Stomach smooth muscle (tissue), 2 donors: ENCODE data around the gene SLC38A8.

Experiments used
- H3K27ac ChIP-seq: one replicate; pipeline ENCODE4 v1.7.0; 2013; ENCODE audit warnings: mild to moderate bottlenecking, low read length, inconsistent platforms
- H3K27me3 ChIP-seq, 2 donors: one replicate each; pipeline ENCODE4 v1.7.0; 2013; ENCODE audit warnings: low read length in 2 of 2; ENCODE audit not compliant: insufficient read depth in 2 of 2, control insufficient read depth in 1 of 2
- H3K36me3 ChIP-seq, 2 donors: one replicate each; pipeline ENCODE4 v1.7.0; 2013; ENCODE audit warnings: low read length in 2 of 2; ENCODE audit not compliant: control insufficient read depth in 2 of 2, insufficient read depth in 2 of 2
- H3K4me1 ChIP-seq: one replicate; pipeline ENCODE4 v1.7.0; 2013; ENCODE audit warnings: low read length; ENCODE audit not compliant: control insufficient read depth, insufficient read depth
- H3K4me3 ChIP-seq, 2 donors: one replicate each; pipeline ENCODE4 v1.7.0; 2013; ENCODE audit warnings: low read length in 2 of 2
- H3K9ac ChIP-seq, 2 donors: one replicate each; pipeline ENCODE4 v1.7.0; 2013; ENCODE audit warnings: low read length in 2 of 2, mild to moderate bottlenecking in 1 of 2
- H3K9me3 ChIP-seq, 2 donors: one replicate each; pipeline ENCODE4 v1.7.0; 2013; ENCODE audit warnings: low read length in 2 of 2; ENCODE audit not compliant: control insufficient read depth in 2 of 2
- donor health status: healthy.
- donor health status: Pancreatic carcinoma.

Gene SLC38A8

DNA sequence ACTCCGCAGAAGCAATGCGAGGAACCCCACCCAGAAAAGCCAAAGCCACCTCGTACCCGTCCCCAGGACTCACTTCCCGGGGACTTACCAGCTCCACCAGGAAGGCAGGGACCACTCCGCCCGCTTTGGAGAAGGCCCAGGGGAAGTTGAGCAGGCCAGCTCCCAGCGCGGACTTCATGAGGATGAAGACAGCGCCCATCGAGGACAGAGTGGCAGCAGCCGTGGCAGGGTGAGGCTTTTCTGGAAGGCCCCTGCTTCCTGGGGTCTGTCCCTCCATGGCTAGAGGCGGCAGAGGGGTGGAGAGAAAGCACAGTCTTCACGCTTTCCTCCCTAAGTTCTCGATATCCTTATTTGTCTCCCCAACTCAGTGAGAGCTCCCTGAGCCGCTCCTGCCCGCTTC, 714 bp downstream of the SLC38A8 start:
- H3K27ac ChIP-seq: no peak overlapping the region
- no peak overlapping the region for H3K4me3 ChIP-seq
- no peaks in the 10 kb centered on the region for H3K36me3 ChIP-seq
- H3K27me3 ChIP-seq: peaks cover 0 to 10% of the 10 kb centered on the region in 2 donors
- no peaks in the 10 kb centered on the region for H3K4me1 ChIP-seq
- H3K9ac ChIP-seq: no peak overlapping the region
- H3K9me3 ChIP-seq: no peaks in the 10 kb centered on the region

DNA sequence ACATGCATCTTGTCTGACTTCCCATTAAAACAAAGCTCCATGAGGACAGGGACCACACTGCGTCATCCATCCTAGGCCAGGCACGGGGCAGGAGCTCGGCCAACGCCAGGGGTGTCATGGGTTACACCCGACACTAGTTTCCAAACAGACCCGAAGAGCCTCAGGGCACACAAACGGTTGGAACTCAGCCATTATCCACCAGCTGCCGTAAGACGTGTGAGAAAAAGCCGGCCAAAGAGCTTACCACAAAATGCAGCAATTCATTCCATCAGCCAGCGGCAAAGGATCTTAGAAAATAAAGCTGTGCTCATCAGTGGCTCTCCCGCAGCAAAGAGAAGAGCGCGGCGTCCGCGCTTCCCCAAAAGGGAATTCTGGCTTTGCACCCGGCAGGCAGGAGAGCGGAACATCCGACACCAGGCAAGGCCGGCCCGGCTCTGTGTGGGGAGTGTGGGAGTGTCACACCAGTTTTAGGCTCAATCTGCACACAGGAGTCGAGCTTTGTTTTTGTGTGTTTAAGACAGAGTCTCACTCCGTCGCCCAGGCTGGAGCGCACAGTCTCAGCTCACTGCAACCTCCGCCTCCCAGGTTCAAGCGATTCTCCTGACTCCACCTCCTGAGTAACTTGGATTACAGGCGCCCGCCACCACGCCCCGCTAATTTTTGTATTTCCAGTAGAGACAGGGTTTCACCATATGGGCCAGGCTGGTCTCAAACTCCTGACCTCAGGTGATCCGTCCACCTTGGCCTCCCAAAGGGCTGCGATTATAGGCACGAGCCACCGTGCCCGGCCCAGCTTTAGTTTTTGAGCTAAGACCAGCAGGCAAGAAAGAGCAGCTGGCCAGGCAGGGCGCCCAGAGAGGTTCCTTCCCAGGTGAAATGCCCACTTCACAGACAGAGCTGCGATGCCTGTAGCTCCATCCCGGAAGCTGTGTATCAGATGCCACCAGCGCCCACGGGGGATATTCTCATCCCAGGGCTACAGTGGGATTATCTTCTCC, 1.5 kb downstream of the SLC38A8 start:
- Histone ChIP-seq H3K27ac (no peak overlapping the region), H3K4me3 (no peak overlapping the region), H3K9me3 (peaks cover 0 to 5% of the 10 kb centered on the region in 2 donors), H3K27me3 (peaks cover 0 to 10% of the 10 kb centered on the region in 2 donors), H3K4me1 (no peaks in the 10 kb centered on the region), H3K9ac (no peak overlapping the region), H3K36me3 (no peaks in the 10 kb centered on the region)

- Histone ChIP-seq H3K9ac (no peak overlapping the region), H3K27me3 (peaks cover 0 to 10% of the 10 kb centered on the region in 2 donors), H3K36me3 (no peaks in the 10 kb centered on the region), H3K9me3 (peaks cover 0 to 6% of the 10 kb centered on the region in 2 donors), H3K4me3 (no peak overlapping the region), H3K27ac (no peak overlapping the region), H3K4me1 (no peaks in the 10 kb centered on the region)
Measured at GRCh38 chr16:84040226-84040822, 2.3 kb downstream of the SLC38A8 start.

DNA sequence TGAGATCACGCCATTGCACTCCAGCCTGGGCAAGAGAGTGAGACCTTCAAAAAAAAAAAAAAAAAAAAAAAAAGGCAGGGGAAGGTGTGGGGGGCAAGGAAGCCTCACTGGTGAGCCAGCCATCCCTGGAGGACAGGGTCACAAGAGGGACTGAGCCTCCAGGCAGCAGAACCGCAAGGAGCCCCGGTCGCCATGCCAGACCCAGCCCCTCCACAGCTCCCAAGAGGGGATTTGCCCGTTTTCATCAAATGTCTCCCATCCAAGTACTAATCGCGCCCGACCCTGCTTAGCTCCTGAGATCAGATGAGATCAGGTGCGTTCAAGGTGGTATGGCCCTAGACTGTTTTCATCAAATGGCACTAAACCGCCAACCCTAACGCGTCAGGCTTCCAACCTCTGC, 2.9 kb downstream of the SLC38A8 start:
- Histone ChIP-seq H3K4me3 (no peak overlapping the region), H3K36me3 (no peaks in the 10 kb centered on the region), H3K27me3 (peaks cover 0 to 10% of the 10 kb centered on the region in 2 donors), H3K4me1 (no peaks in the 10 kb centered on the region), H3K9ac (no peak overlapping the region), H3K27ac (no peak overlapping the region), H3K9me3 (peaks cover 0 to 8% of the 10 kb centered on the region in 2 donors)

GRCh38 chr16:84038469-84038868, 4.1 kb downstream of the SLC38A8 start:
- Histone ChIP-seq H3K9me3 (peaks cover 0 to 10% of the 10 kb centered on the region in 2 donors), H3K4me3 (no peak overlapping the region), H3K36me3 (no peaks in the 10 kb centered on the region), H3K4me1 (no peaks in the 10 kb centered on the region), H3K27me3 (peaks cover 0 to 10% of the 10 kb centered on the region in 2 donors), H3K9ac (no peak overlapping the region), H3K27ac (no peak overlapping the region)

- H3K9me3 ChIP-seq: peaks cover 0 to 10% of the 10 kb centered on the region in 2 donors
- H3K27ac ChIP-seq: no peak overlapping the region
- H3K4me3 ChIP-seq: no peak overlapping the region
- H3K36me3 ChIP-seq: no peaks in the 10 kb centered on the region
- no peaks in the 10 kb centered on the region for H3K4me1 ChIP-seq
- H3K27me3 ChIP-seq: peaks cover 0 to 3% of the 10 kb centered on the region in 2 donors
- H3K9ac ChIP-seq: no peak overlapping the region
Measured at GRCh38 chr16:84036982-84037425, 5.6 kb downstream of the SLC38A8 start.

DNA sequence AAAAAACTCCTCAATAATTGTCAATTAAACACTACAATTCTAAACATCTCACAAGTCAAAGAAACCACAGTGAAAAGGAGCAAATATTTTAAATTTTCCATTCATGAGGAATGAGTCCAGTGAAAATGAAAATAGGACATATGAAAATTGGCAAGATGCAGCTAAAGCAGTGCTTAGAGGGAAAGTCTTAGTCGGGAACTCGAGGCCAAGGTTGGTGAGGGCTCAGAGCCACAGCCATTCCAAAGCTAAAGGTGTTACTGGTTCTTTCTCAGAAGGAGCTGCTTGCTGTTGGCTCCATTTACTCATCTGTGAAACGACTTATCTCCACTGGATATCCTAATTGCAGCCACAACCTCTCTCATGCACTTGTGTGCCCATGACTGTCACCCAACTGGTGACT, 6.5 kb downstream of the SLC38A8 start:
- H3K4me1 ChIP-seq: no peaks in the 10 kb centered on the region
- peaks cover 0 to 3% of the 10 kb centered on the region in 2 donors for H3K27me3 ChIP-seq
- no peak overlapping the region for H3K4me3 ChIP-seq

GRCh38 chr16:84034516-84034915, 8.1 kb downstream of the SLC38A8 start:
- H3K9ac ChIP-seq: no peak overlapping the region
- no peak overlapping the region for H3K27ac ChIP-seq
- peaks cover 0 to 3% of the 10 kb centered on the region in 2 donors for H3K27me3 ChIP-seq
- no peaks in the 10 kb centered on the region for H3K36me3 ChIP-seq
- peaks cover 0 to 10% of the 10 kb centered on the region in 2 donors for H3K9me3 ChIP-seq
- no peak overlapping the region for H3K4me3 ChIP-seq
- peaks cover 3% of the 10 kb centered on the region for H3K4me1 ChIP-seq

More for the DNA sequence above, 6.5 kb downstream of the SLC38A8 start:
- H3K9me3 ChIP-seq: peaks cover 0 to 10% of the 10 kb centered on the region in 2 donors
- H3K27ac ChIP-seq: no peak overlapping the region
- H3K36me3 ChIP-seq: no peaks in the 10 kb centered on the region
- H3K9ac ChIP-seq: no peak overlapping the region

DNA sequence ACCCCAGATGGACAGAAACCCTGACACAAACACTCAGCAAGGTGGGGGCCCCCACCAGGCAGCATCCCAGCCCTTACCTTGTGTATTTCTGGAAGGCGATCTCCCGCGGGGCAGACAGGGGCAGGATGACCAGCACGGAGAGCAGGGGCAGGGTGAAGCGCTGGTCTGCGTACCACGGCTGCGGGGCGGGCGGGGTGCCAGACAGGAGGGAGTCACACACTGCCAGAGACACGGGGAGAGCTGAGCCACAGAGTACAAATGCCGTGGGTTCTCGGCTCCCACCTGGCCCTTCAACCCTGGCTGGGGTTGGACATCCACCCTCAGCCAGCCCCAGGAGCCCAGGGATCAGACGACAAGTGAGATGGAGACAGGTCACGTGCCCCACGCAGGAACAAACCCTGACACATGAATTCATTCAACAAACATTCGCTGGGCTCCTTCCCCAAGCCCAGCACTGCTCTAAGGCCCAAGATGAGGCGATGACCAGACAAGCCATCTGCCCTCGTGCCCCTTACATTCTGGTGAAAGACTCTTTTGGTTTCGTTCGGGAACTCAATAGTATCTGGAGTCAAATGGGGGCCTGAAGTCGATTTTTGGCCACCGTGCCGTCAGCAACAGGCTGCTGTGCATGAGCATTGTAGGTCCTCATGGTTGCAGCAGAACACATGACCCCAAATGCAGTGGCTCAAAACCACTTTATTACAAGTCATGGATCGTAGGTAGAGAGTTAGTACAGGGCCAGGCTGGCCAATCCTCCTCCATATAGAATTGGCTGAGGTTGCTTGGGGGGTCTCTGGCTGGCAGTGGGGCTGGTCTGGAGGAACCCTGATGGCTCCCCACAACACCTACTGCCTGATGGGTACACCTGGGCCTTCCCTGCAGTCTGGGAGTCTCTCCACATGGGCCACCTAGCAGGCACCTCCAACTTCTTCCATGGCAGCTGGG, 9.1 kb downstream of the SLC38A8 start:
- H3K9me3 ChIP-seq: peaks cover 0 to 10% of the 10 kb centered on the region in 2 donors
- H3K27ac ChIP-seq: no peak overlapping the region
- no peak overlapping the region for H3K9ac ChIP-seq
- peaks cover 0 to 2% of the 10 kb centered on the region in 2 donors for H3K27me3 ChIP-seq
- no peak overlapping the region for H3K4me3 ChIP-seq
- peaks cover 3% of the 10 kb centered on the region for H3K4me1 ChIP-seq
- H3K36me3 ChIP-seq: no peaks in the 10 kb centered on the region
